Ascending aorta (tissue), 2 donors: ENCODE measurements around the gene KRTAP5-7. TPM values are rescaled to one million over a fixed set of nuclear protein-coding genes. Genes with fewer than 3 reads are reported as not detected.
"Not testable (repeated sequence)": the region's sequence is repeated elsewhere in the genome, so short reads cannot be mapped to it uniquely, and the experiment has no call there.

Experiments used
- DNase-seq, 2 donors: peaks; one replicate each; pipeline ENCODE4 v3.0.0-alpha.2; 2019; ENCODE audit warnings: low spot score in 2 of 2
- H3K27ac ChIP-seq, 2 donors: fragments of 200-600 bp; sonication (generic); one replicate each; pipeline ENCODE4 v1.5.1; 2016 to 2017; ENCODE audit warnings: mild to moderate bottlenecking in 1 of 2
- H3K27me3 ChIP-seq: fragments of 200-600 bp; sonication (generic); one replicate; pipeline ENCODE4 v1.5.1; 2017
- H3K36me3 ChIP-seq, 2 donors: fragments of 200-600 bp; sonication (generic); one replicate each; pipeline ENCODE4 v1.5.1; 2016
- H3K4me1 ChIP-seq, 2 donors: fragments of 200-600 bp; sonication (generic); one replicate each; pipeline ENCODE4 v1.5.1; 2016 to 2017; ENCODE audit warnings: mild to moderate bottlenecking in 1 of 2
- H3K4me3 ChIP-seq, 2 donors: fragments of 200-600 bp; sonication (generic); one replicate each; pipeline ENCODE4 v1.5.1; 2016 to 2017; ENCODE audit warnings: mild to moderate bottlenecking in 1 of 2
- H3K9me3 ChIP-seq, 2 donors: fragments of 200-600 bp; sonication (generic); one replicate each; pipeline ENCODE4 v1.5.1; 2016
- intact Hi-C: fragments of 100-400 bp; cut with DNase I; formaldehyde crosslinking; loops from one replicate; pipeline ENCODE4 v1.15.1; 2023
- total RNA-seq: library from RNA; depleted of rRNA; stranded (reverse); fragments of >200 nt; gene quantifications from one replicate; pipeline ENCODE4 v1.1.0, GENCODE V29; 2016
- TF ChIP-seq, protein P1 (sequence below), 3 experiments: fragments of 200-600 bp in 2 of 3; fragments of 450-650 bp in 1 of 3; sonication (generic) in 2 of 3; IDR thresholded peaks; one replicate each; pipeline ENCODE4 v1.5.1; 2016 to 2019; ENCODE audit warnings: antibody characterized with exemption in 3 of 3, mild to moderate bottlenecking in 1 of 3, moderate library complexity in 1 of 3

Gene KRTAP5-7
- total RNA-seq, 1 donor from 2014 or later = not detected

DNA sequence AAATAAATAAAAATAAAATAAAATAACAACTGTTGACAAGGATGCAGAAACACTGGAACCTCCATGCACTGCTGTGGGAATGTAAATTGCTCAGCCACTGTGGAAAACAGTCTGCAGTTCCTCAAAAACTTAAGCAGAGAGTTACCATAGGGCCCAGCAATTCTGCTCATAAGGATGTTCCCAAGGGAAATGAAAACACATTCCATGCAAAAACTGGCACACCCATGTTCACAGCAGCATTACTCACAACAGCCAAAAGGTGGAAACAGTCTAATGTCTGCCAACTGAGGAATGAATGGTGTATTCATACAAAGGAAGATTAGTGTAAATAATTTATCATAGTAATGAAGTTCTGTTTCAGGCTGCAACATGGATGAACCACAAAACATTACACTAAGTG lies 35.1 kb downstream of the KRTAP5-7 start:
- no peak overlapping the region for H3K4me3 ChIP-seq
- no peaks in the 10 kb centered on the region for H3K9me3 ChIP-seq
- H3K27me3 ChIP-seq = no peaks in the 10 kb centered on the region
- intact Hi-C loops = no loop called here
- TF ChIP-seq, protein P1, sequence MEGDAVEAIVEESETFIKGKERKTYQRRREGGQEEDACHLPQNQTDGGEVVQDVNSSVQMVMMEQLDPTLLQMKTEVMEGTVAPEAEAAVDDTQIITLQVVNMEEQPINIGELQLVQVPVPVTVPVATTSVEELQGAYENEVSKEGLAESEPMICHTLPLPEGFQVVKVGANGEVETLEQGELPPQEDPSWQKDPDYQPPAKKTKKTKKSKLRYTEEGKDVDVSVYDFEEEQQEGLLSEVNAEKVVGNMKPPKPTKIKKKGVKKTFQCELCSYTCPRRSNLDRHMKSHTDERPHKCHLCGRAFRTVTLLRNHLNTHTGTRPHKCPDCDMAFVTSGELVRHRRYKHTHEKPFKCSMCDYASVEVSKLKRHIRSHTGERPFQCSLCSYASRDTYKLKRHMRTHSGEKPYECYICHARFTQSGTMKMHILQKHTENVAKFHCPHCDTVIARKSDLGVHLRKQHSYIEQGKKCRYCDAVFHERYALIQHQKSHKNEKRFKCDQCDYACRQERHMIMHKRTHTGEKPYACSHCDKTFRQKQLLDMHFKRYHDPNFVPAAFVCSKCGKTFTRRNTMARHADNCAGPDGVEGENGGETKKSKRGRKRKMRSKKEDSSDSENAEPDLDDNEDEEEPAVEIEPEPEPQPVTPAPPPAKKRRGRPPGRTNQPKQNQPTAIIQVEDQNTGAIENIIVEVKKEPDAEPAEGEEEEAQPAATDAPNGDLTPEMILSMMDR (IDR thresholded peaks at IDR 0.05) = no peak
- no peaks in the 10 kb centered on the region for H3K36me3 ChIP-seq
- H3K4me1 ChIP-seq = no peaks in the 10 kb centered on the region
- no peak overlapping the region for H3K27ac ChIP-seq
- no peak for DNase-seq

DNA sequence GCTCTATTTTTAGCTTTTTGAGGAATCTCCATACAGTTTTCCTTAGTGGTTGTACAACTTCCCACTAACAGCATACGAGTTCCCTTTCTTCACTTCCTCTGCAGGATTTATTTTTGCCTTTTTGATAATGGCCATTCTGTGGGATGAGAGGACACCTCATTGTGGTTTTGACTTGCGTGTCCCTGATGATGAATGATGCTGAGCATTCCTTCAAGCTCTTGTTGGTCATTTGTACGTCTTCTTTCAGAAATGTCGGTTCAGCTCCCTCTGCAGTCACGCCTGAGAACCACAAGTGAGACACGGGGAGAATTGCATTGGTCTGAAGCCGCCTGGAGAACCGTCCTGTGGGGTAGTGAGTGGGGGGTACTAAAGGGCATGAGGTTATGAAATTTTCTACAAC lies 36.3 kb downstream of the KRTAP5-7 start:
- intact Hi-C loops = no loop called here
- TF ChIP-seq, protein P1 (IDR thresholded peaks at IDR 0.05) = no peak
- H3K36me3 ChIP-seq = no peaks in the 10 kb centered on the region
- H3K27me3 ChIP-seq = no peaks in the 10 kb centered on the region
- H3K9me3 ChIP-seq = no peaks in the 10 kb centered on the region
- H3K27ac ChIP-seq = no peak overlapping the region
- DNase-seq = no peak
- H3K4me1 ChIP-seq = no peaks in the 10 kb centered on the region
- no peak overlapping the region for H3K4me3 ChIP-seq

DNA sequence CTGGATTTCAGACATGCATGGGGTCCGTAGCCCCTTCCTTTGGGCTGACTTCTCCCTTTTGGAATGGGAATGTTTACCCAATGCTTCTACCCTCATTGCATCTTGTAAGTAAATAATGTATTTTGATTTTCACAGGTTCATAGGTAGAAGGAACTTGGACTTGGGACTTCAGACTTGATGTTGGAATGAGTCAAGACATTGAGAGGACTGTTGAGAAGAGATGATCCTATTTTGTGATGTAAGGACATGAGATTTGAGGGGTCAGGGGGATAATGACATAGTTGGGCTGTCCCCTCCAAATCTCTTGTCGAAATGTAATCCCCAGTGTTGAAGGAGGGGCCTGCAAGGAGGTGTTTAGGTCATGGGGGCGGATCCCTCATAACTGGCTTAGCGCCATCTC lies 37.4 kb downstream of the KRTAP5-7 start:
- no peak overlapping the region for H3K4me3 ChIP-seq
- no peaks in the 10 kb centered on the region for H3K36me3 ChIP-seq
- TF ChIP-seq, protein P1 (IDR thresholded peaks at IDR 0.05) = no peak
- H3K27ac ChIP-seq = no peak overlapping the region
- intact Hi-C loops = no loop called here
- H3K9me3 ChIP-seq = no peaks in the 10 kb centered on the region
- no peaks in the 10 kb centered on the region for H3K4me1 ChIP-seq
- DNase-seq = no peak
- no peaks in the 10 kb centered on the region for H3K27me3 ChIP-seq

DNA sequence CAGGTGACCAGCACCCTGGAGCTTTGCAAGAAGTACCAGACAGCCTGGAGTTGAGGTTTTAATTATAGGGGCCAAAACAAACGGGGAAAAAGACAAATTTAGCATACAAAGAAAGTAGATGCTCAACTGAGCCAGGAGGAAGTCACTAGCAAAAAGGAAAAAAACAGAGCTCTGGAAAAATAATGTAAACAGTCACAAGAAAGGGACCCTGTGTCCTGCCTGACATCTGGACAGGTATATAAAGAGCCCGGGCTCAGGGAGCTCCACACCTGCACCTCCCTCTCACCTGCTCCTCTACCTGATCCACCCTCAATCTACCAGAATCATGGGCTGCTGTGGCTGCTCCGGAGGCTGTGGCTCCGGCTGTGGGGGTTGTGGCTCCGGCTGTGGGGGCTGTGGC lies 38.2 kb downstream of the KRTAP5-7 start, which contains the start of gene KRTAP5-10:
Gene KRTAP5-10, plus strand, starts transcription at position 301 of the 400 bp plus-strand sequence. Its CDS starts 25 bp downstream, at position 326.
- TF ChIP-seq, protein P1 (IDR thresholded peaks at IDR 0.05) = no peak
- DNase-seq = no peak

DNA sequence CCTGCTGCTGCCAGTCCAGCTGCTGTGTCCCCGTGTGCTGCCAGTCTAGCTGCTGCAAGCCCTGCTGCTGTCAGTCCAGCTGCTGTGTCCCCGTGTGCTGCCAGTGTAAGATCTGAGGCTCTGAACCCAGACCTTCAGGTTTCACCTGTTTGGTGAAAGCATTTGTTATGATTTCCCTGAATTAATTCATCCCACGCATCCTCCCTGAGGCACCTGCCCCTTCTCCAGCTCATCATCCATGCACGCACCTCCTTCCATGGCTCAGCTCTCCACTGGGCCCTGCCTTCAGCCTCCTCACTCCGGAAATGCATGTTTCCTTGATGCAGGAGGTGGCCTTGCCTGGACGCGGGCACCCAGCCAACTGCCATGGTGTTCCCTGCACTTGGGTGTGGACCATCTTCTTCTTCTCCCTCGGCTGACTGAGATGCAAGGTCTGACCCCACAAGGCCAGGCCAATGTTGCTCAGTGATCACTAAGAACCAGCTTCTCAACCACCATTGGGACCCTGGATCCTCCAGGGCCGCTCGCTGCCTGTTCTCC lies 39.1 kb downstream of the KRTAP5-7 start:
- H3K36me3 ChIP-seq = no peaks in the 10 kb centered on the region
- H3K9me3 ChIP-seq = no peaks in the 10 kb centered on the region
- intact Hi-C loops = no loop called here
- no peak overlapping the region for H3K4me3 ChIP-seq
- H3K27me3 ChIP-seq = no peaks in the 10 kb centered on the region
- no peak for DNase-seq
- TF ChIP-seq, protein P1 (IDR thresholded peaks at IDR 0.05) = no peak
- H3K4me1 ChIP-seq = no peaks in the 10 kb centered on the region
- H3K27ac ChIP-seq = no peak overlapping the region

More for the DNA sequence above, 38.2 kb downstream of the KRTAP5-7 start, which contains the start of gene KRTAP5-10:
- Histone ChIP-seq H3K27me3 (no peaks in the 10 kb centered on the region), H3K4me1 (no peaks in the 10 kb centered on the region), H3K9me3 (no peaks in the 10 kb centered on the region), H3K36me3 (no peaks in the 10 kb centered on the region), H3K4me3 (no peak within 1 kb of the TSS), H3K27ac (no peak within 1 kb of the TSS)
- intact Hi-C loops = no loop called here

DNA sequence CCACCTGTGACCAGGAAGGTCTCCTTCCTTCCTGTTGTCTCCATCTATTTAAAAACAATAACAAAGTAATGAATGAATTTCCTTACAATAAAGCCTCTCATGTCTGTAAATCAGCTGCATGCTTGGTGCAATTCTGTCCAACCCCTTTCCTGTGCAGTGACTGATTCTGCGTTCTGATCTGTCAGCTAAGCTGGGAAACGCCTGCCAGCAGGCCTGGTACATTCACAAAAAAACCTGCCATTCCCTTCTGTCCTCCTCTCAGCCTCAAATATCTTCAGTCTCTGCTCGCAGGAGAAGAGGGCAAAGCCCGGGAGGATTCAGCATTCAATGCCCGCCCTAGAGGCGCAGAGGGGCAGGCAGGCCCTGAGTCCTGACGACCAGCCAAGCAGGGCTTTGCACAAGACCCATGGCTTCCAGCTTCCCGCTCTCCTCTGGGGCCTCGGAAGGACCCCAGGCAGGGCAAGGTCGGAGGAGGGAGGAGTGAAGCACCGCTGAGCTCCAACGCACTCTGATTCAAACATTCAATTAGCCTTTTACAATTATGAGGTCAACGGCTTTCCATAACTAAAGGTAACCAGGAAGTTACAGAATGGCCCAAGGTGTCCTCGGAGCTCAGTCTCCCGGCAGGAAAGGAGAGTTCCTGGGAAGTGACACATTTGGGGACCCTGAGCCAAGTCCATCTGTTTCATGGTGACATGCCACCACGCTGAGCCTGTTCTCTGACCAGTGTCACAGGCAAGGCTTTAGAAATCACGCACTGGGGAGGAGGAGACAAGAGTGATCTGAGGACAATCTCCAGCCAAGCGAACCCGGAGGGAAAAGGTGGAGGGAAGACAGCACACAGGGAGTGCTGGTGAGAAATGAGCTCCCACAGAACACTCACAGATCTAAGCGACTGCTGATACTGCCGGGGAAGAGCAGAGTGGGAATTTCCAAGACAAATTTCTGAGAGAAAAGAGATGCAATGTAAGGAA lies 39.8 kb downstream of the KRTAP5-7 start:
- H3K27ac ChIP-seq, DNase-seq, H3K4me3 ChIP-seq, H3K4me1 ChIP-seq, H3K9me3 ChIP-seq, H3K27me3 ChIP-seq, H3K36me3 ChIP-seq, intact Hi-C loops: not testable (repeated sequence)

DNA sequence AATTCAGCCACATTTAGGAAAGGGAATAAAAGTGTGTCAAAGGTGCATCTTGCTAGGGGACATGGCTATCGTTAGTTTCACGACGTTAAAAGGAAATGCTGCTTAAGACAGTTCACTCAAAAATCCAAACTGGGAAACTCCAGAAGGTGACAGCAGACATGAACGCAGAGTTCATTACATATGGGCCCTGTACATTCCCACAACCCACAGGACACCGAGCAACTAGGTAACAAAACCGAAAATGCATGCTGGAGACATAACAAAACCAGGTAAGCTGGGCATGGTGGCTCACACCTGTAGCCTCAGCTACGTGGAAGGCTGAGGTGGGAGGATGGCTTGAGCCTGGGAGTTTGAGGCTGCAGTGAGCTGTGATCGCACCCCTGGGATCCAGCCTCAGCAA lies 40.6 kb downstream of the KRTAP5-7 start:
- intact Hi-C loops, DNase-seq, H3K36me3 ChIP-seq, H3K9me3 ChIP-seq, H3K27ac ChIP-seq, H3K27me3 ChIP-seq, H3K4me1 ChIP-seq, H3K4me3 ChIP-seq: not testable (repeated sequence)
